GM08714 (cell line): ENCODE data around the gene PFDN1.

Experiments
- H3K4me3 ChIP-seq: fragments of 200-500 bp; sonication (Bioruptor generic); 2 replicates; pipeline ENCODE4 v1.5.1; 2014; ENCODE audit warnings: mild to moderate bottlenecking, low read length, inconsistent platforms
- ZNF274 ChIP-seq: IDR thresholded peaks from 2 replicates; pipeline ENCODE4 v1.6.1; 2012; ENCODE audit warnings: mild to moderate bottlenecking, low read depth, low read length

PFDN1 gene

DNA sequence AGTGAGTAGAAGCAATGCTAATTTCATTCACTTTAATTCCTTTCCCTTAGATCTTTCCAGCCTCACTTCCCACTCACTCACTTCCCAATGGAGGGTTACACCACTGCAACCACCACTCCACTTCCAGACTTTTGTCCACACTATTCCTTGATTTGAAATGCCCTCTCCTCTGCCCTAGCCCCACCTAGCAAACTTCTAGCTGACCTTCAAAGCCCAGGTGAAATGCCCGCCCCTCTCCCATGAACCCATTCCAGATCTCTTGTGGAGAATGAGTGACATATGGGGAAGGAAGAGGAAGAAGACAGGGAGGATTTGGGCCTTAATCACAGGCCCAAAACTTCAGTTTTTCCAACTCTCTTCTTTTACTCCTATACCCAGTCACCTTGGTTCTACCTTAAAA, 37.1 kb downstream of the PFDN1 start:
- H3K4me3 ChIP-seq, result no peak overlapping the region; the same call in 1 of the 2 replicates
- TF ChIP-seq ZNF274, result no peak

DNA sequence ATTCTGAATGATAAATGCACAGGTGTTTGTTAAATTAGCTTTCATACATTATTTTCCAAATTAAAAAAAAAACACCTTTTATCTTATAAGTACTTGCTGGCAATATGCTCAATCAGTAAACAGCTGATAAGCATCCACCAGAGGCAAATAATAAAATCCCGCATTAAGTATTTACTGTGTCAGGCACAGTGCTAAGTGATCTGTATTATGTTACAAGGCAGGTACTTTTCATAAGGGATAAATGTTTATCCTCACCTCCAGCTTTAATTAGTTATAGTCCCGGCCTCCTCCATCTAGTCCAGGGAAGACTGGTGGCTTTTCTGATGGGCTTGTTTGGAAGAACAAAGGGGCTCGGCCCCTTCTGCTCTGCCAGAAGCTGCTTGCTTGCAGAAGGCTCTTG, 40.1 kb downstream of the PFDN1 start:
- TF ChIP-seq ZNF274, result no peak

DNA sequence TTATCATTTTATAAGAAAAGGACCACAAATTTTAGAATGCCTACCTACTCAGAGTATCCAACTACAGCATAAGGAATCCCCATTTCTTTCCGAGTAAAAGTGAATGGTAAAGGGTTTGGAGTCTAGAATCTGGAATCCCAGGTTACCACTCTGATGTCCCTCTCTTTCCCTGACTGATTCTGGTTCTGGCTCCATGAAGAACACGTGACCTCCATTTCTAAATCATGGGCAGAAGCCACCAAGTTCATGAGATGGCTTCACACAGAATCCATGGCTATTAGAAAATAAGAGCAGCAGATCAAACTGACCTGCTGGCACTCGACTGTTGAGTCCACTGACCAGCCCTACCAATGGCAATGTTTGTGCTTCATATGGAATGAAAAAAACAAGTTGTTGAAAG, 40.7 kb downstream of the PFDN1 start:
- TF ChIP-seq ZNF274, result no peak
- H3K4me3 ChIP-seq, result no peak overlapping the region

More for the DNA sequence above, 40.1 kb downstream of the PFDN1 start:
- no peak overlapping the region for H3K4me3 ChIP-seq

DNA sequence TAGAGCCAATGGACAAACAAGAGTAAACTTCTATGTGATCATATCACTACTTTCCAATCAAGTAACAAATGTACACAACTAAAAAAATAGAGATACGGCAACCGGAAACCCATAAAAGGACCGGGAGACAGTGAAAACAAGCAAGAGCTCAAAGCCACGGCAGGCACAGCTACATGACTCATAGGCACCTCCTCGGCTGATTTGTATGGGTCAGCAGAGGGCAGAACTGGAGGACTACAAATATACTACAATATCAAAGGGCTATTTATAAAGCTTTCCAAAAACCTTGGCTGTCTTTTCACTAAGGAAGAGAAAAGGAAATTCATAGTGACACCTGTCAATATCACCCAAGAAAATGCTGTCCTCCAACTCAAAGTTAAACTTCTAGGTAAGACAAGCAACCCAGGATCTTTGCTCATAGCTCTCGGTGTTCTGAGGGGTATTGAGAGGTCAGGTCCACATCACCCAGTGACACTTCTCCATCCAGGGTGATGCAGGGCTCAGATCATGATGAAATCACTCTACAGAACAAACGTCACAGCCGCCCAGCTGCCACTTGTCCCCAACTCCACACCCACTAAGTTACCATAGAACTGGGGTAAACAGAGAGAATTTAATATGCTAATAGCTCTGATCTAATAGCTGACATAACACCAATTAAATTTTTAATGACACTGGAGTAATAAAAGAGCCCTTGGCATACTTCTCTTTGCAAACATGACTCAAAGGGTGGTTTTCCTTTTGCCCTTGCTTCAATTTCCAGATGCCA, 41.3 kb downstream of the PFDN1 start:
- no peak overlapping the region for H3K4me3 ChIP-seq
- no peak for TF ChIP-seq ZNF274

DNA sequence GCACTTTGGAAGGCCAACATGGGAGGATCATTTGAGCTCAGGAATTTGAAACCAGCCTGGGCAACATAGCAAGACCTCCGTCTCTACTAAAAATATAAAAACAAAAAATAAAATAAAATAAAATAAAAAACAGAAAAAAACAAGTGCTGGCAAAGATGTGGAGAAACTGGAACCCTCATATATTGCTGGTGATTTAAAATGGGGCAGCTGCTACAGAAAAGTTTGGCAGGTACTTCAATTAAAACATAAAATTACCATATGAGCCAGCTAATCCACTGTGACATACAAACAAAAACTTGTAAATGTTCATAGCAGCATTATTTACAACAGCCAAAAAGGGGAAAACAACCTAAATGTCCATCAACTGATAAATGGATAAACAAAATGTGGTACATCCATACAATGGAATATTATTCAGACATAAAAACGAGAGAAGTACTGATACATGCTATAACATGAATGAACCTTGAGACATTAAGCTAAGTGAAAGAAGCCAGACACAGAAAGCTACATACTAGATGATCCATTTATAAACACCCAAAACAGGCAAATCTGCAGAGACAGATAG, 42.7 kb downstream of the PFDN1 start:
- no peak for TF ChIP-seq ZNF274
- no peak overlapping the region for H3K4me3 ChIP-seq

DNA sequence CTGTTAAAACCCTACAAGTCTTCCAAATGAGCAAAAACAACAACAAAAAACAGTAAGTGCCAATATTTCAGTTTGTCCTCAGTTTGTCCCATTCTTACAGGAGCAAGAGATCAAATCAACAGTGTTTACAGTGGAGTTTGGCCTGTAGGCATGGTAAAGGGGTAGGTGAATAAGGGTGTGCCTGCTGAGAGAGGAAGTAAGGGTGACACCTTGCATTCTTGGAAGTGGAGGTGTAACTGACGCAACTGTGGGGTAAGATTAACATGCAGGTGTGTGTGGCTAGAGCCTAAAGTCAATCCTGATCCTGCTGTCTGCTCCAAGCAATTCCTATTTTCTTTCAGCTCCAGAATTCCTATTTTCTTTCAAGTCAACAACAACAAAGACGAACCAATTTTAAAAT, 43.4 kb downstream of the PFDN1 start:
- no peak for TF ChIP-seq ZNF274
- H3K4me3 ChIP-seq, result no peak overlapping the region

DNA sequence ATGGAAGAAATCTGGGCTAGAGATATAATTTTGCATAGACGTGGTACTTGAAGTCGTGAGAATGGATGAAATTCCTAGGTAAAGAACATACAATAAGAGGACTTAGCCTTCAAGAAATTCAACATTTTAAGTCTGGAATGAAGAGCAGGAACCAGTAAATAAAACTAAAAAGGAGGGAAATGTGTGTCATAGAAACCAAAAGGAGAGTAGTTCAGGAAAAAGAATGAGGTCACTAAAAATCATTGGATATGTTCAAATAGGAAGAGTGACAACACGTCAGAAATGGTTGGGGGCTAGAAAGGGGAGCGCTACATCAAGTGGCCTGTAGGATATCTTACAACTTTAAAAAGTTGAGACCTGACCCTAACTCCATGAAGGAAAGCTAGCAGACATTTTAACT, 44.0 kb downstream of the PFDN1 start:
- TF ChIP-seq ZNF274, result no peak
- no peak overlapping the region for H3K4me3 ChIP-seq

DNA sequence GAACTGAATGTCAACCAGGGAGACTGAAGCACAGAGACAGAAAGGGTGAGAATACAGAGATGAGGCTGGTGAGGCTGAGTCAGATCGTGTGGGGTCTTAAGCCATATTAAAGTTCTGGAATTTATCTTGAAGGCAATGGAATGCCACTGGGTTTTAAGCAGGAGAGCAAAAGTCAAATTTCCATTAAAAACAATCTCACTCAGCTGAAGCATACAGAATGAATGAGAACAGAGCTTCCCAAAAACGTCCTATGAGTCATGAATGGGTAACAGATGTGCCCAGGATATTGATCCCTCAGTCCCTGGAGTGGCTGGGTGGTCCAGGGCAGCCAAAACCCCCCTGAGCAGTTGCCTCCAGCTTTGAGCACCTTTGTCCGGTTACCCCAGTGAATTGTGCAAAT, 44.9 kb downstream of the PFDN1 start:
- no peak for TF ChIP-seq ZNF274
- no peak overlapping the region for H3K4me3 ChIP-seq

DNA sequence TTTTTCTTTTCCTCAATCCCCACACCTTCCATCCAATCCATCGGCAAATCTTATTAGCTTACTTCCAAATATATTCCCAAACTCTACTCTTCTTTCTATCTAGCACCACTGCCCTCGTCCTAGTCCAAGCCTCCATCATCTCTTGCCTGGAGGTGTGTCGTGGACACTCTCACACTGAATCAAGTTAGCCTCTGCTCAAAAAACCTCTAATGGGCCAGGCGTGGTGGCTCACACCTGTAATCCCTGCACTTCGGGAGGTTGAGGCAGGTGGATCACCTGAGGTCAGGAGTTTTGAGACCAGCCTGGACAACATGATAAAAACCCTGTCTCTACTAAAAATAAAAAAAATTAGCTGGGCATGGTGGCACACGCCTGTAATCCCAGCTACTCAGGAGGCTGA, 46.2 kb downstream of the PFDN1 start:
- no peak overlapping the region for H3K4me3 ChIP-seq
- no peak for TF ChIP-seq ZNF274

DNA sequence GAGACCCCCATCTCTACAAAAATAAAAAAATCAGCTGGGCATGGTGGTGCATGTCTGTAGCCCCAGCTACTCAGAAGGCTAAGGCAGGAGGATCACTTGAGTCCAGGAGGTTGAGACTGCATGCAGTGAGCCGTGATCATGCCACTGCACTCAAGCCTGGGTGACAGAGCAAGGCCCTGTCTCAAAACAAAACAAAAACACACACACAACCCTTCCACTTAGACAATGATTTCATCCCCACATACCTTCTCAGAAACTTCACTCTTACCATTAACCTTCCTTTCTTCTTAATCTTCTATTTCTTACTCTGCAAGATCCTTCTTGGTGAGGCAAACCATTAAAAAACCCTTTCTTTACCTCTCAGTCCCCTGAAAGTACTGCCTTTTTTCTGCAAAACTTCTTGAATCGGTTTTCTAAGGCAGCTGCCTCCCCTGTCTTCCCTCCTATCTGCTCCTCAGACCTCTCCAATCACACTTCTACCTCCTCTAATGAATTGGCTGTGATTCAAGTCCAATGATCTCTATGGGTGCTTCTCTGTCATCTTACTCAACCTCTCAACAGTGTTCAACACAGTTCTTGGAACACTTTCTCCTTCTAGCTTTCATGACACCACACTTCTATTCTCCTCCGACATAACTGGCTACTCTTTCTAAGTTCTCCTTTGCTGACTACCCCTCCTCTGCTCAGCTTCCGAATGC, 47.3 kb downstream of the PFDN1 start:
- H3K4me3 ChIP-seq, result no peak overlapping the region
- TF ChIP-seq ZNF274, result no peak

DNA sequence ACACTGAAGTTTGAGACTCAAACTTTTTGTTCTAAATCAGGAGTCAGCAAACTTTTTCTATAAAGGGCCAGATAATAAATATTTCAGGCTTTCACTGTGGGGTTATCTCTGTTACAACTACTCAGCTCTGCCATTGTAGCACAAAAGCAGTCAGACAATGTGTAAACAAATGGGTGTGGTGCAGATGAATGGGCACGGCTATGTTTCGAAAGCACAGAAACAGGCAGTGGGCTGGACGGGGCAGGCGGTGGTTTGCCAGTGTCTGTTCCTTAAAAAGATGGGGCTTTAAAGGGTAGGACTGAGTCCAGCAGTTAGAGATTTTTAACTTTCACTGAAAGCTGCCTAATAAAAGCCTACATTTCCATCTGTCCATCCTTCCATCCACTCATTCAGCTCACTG, 48.9 kb downstream of the PFDN1 start:
- no peak for TF ChIP-seq ZNF274
- H3K4me3 ChIP-seq, result no peak overlapping the region

DNA sequence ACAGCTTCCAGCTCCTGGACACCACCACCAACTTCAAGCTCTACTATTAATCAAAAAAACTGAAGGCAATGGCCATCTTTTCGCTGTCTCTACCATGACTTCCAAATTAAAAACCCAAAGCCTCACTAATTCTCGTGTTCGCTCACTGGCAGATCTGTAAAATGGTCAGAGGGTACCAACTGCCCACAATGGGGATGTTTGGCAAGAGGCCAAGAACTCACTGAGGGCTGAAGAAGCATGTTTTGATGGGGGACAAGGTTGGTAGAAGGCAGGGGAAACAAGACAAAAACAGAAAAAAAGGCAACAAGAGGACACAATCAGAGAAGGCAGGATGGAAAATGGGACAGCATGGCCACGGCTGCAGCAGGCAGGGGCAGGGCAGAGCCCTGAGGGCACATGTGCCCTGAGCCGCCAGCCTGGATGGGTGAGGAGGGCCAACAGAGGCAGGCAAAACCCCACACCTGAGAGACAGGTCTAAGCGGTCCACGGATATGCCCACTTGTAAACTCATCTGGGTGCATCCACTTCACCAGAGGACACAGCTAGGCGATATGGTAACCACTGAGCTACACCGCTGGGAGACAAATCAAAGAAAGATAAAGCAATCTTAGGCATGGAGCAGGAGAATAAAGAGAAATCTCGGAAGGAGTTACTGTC, 50.3 kb downstream of the PFDN1 start:
- no peak for TF ChIP-seq ZNF274
- H3K4me3 ChIP-seq, result no peak overlapping the region

DNA sequence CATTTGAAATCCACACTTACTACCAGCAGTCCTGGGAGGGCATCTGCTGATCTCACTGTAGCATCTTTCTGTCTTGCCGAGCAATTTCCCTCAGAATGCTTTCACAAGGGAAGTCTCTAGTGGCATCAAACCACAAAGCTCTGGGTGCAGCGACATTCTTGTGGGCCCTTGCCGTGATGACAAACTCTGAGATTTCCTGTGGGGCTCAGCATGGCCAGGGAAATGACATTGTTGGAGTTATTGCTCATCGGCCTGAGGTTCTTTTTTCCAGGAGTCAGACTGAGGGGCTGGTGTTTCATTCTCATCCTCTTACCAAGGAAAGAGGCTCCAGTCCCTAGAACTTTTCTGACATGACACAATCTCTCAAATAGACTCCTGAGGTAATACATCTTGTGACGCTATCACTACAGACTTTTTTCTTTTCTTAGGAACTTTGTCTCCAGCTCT, 51.4 kb downstream of the PFDN1 start:
- H3K4me3 ChIP-seq, result no peak overlapping the region
- TF ChIP-seq ZNF274, result no peak

DNA sequence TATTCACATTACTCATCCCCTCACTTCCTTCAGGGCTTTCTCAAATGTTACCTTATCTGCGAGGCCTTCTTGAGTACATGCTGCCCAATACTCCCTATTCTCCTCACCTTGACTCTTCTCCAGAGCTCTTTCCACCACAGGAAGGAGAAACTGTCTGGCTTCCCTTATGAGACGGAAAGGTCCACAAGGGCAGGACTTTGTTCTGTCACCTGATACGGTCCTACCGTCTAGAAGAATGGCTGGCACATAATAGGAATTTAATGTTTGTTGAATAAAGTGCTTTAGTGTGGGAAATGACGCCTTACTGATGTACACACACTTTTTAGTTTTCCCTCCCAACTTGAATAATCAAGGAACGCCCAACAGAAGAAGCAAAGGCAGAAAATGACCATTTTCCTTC, 52.5 kb downstream of the PFDN1 start:
- no peak overlapping the region for H3K4me3 ChIP-seq
- TF ChIP-seq ZNF274, result no peak
